Measurements from ENCODE around the gene FCF1. TPM values are rescaled to one million over a fixed set of nuclear protein-coding genes. Genes with fewer than 3 reads are reported as not detected.

FCF1 gene
- total and polyA plus RNA-seq, 2 of the 13 experiments (the other 11 are each of a cell fraction or from before 2014, with no cell fraction given) = 31.0 to 44.4 TPM

- TF ChIP-seq E2F5 (CRISPR knock-in tag; conservative IDR thresholded peaks at IDR 0.05) (no peak), ATF5 (CRISPR knock-in tag; IDR thresholded peaks at IDR 0.05; ENCODE audit: low read depth) (no peak), ZNF256 (CRISPR knock-in tag; conservative IDR thresholded peaks at IDR 0.05) (peak; percentile 78; the same call in 1 of the 2 replicates), PHF21A (CRISPR knock-in tag; IDR thresholded peaks at IDR 0.05) (peak; percentile 73), SIX4 (CRISPR knock-in tag; IDR thresholded peaks at IDR 0.05) (no peak), ZNF326 (CRISPR knock-in tag; IDR thresholded peaks at IDR 0.05; ENCODE audit: borderline replicate concordance) (no peak), ZSCAN12 (CRISPR knock-in tag; IDR thresholded peaks at IDR 0.05) (0 out of 2 replicates have a peak, but pooled peaks have one; percentile 64), AGO2 (optimal IDR thresholded peaks at IDR 0.05; ENCODE audit: low read depth, low read length) (peak; percentile 66), NFYB (CRISPR knock-in tag; IDR thresholded peaks at IDR 0.05) (no peak), PAXIP1 (CRISPR knock-in tag; conservative IDR thresholded peaks at IDR 0.05) (0 out of 2 replicates have a peak, but pooled peaks have one; percentile 26), ARNT (IDR thresholded peaks at IDR 0.05) (no peak), MLLT10 (CRISPR knock-in tag; IDR thresholded peaks at IDR 0.05) (no peak), RNF219 (CRISPR knock-in tag; IDR thresholded peaks at IDR 0.05) (no peak), HOXA7 (CRISPR knock-in tag; IDR thresholded peaks at IDR 0.05) (no peak), KLF15 (CRISPR knock-in tag; IDR thresholded peaks at IDR 0.05; ENCODE audit: borderline replicate concordance) (peak; percentile 35; the same call in 1 of the 2 replicates), TFDP1 (CRISPR knock-in tag; IDR thresholded peaks at IDR 0.05; ENCODE audit: borderline replicate concordance) (peak; percentile 49; the same call in 1 of the 2 replicates), HOMEZ (CRISPR knock-in tag; IDR thresholded peaks at IDR 0.05; ENCODE audit: low read depth) (no peak), BHLHE40 (IDR thresholded peaks at IDR 0.05; ENCODE audit: low read length) (no peak)
Observed at GRCh38 chr14:74762917-74763802, 50.2 kb downstream of the FCF1 start, which contains the start of gene YLPM1 (continued).
